GM12801 (cell line): ENCODE data around the gene UQCRQ.

ENCODE experiments used
- TF ChIP-seq, protein P1 (sequence below): IDR thresholded peaks from one replicate; pipeline ENCODE4 v1.5.1; 2011; ENCODE audit warnings: control low read depth; ENCODE audit not compliant: insufficient read length; ENCODE audit errors: extremely low read depth

UQCRQ gene

DNA sequence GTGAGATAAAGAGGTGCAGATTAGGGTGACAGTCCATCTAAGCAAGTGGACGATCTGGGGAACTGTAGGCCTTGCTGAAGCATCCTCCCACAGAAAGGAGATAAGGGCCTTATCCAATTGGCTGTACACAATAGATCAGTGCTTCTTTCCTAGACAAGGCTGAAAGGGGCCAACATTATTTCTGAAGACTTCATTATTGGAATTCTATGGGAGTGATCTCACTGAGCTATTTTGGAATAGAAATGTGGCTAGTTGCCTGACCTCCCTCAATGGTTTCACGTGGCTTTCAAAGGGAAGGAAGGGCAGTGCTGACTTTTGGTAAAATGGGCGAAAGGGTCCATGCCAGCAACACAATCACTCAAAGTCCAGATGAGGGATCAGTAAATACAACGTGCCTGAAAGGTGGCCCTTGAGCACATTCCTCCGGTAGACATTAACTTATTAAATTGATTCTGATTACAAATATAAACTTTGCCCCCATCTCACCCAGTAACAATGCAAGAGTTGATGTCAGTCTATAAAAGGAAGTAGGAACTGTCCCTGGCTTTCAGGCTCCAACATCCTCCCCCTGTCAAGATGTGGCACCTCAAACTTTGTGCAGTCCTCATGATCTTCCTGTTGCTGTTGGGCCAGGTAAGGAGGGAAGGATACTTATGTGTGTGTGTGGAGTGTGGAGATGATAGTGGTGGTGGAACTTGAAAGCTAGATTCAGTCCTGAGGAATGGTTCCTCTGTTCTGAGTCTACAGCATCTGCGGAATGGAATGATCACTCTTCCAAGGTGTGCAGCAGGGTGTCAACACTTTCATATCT lies 6.9 kb downstream of the UQCRQ start, which contains the start of gene LEAP2:
Gene LEAP2 (plus strand): TSS at position 550 of the 811 bp plus-strand sequence. CDS start 27 bp downstream, at position 577.
- TF ChIP-seq, protein P1, sequence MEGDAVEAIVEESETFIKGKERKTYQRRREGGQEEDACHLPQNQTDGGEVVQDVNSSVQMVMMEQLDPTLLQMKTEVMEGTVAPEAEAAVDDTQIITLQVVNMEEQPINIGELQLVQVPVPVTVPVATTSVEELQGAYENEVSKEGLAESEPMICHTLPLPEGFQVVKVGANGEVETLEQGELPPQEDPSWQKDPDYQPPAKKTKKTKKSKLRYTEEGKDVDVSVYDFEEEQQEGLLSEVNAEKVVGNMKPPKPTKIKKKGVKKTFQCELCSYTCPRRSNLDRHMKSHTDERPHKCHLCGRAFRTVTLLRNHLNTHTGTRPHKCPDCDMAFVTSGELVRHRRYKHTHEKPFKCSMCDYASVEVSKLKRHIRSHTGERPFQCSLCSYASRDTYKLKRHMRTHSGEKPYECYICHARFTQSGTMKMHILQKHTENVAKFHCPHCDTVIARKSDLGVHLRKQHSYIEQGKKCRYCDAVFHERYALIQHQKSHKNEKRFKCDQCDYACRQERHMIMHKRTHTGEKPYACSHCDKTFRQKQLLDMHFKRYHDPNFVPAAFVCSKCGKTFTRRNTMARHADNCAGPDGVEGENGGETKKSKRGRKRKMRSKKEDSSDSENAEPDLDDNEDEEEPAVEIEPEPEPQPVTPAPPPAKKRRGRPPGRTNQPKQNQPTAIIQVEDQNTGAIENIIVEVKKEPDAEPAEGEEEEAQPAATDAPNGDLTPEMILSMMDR: no peak

DNA sequence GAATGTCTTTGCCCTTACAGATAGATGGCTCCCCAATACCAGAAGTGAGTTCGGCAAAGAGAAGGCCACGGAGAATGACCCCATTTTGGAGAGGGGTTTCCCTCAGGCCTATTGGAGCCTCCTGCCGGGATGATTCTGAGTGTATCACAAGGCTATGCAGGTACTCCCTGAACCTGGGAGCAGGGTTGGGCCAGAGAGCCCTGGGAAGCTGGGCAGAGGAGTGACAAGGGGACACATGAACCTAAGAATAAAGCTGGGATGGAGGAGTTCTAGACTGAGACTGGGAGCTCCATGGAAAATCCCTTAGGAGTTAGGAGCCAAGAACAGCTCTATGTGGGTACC lies 7.5 kb downstream of the UQCRQ start:
- TF ChIP-seq, protein P1: no peak

DNA sequence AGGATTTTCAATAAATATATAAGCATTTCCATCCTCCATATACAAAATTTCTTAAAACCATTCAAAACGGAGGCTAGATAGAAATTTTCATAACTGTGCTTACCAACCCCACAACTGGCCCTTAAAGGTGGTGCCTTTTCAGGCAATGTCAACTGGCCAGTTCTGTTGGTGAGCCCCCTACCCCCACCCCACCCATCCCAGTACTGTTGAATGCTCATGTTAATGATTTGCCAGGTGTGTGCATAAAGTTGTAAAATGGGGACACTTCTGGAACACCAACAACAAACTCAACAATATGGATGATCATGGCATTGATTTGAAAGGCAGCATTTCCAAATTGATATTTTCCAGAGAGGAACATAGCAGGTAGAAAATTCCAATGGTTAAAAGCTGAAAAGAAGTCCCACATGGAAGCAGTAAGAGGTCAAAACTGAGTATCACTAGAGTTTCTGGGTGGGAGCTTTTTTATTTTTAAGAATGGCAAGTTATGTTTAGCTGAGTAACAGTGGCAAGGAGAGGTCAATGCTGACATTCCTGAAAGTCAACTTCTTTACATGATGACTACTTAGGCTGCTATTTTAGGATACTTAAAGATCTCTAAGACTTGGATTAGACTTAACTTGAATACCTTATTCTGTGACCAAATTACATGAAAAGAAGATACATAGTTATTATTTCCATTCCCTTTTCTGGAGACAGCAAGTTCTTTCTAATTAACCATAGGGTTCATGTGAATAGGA lies 9.7 kb downstream of the UQCRQ start:
- TF ChIP-seq, protein P1: no peak

DNA sequence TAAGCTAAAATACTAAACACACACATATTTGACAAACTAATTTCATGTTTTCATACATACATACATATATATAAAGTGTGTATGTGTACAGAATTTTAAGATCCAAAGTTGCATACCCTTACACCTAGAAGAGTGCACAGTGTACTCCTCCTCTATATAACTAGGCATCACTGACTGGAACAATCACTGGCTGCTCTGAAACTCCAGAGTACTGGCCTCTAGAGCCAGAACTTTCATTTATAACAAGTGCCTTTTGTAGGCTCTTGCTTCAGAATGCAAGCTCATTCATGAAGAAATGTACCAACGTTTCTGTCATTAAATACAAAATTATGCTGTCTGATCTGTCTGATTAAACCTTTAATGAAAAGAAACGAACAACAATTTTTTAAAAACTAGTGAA lies 11.0 kb downstream of the UQCRQ start:
- TF ChIP-seq, protein P1: no peak

DNA sequence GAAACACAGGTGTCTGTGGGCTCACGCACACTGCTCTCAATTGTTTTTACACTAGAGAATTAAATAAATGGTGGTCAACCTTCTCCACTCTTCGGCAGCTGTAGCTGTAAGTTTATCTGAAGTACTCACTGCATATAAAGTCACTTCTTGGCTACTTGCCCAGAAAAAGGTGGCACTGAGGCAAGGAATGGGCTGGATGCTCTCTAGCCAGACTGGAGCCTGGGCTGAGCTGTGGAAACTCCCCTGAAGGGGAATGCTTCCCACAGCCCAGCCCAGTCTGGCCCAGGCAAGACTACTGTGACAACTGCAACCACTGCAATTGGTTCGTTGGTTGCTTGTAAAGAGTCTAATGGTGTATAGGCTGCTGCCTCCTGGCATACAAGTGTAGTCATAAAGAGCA lies 11.5 kb downstream of the UQCRQ start:
- TF ChIP-seq, protein P1: no peak

DNA sequence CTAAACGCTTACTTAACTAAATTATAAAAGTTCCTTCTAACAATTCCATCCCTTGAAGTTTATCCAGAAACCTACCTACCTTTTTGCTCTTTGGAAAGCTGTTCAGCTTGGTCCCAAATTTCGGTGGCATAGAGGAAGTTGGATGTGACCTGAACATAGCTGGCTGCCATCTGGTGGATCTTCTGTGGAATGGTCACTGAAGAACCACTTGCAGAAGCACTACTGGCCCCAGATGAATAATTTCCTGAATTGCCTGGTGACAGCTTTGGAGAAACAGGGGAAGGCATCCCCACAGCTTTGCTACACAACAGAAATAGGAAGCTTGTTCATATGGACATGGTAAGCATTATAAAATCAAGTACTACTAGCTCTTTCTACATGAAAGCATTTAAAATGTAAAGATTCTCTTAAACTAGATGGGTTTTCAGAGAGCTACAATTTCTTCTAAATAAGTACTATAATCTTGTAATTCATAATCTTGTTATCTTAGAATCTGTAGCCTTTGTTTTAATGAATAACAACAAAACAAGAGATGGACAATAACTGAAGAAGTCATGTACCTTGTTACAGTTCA lies 16.9 kb downstream of the UQCRQ start:
- TF ChIP-seq, protein P1: no peak

DNA sequence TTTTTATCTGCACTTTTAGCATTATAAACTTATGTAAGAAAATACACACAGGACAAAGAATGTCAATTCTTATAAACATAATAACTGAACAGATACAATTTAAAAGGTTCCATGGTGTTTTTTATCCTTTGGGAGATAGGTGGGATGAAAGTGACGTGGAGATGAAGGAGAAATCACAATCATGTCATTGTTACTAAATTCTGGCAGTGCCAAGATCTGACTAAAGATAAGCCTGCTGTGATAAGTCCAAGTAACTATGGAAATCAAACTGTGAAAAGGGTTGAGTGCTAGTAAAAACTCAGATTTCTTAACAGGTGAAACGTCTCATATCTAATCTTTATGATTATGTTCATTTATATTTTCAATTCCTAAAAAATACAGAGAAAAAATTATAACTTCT lies 18.1 kb downstream of the UQCRQ start:
- TF ChIP-seq, protein P1: no peak
